GM21825 (cell line): ENCODE results near the gene REXO5.
"Not testable (repeated sequence)": the region's sequence is repeated elsewhere in the genome, so short reads cannot be mapped to it uniquely, and the experiment has no call there.

ENCODE experiments used
- ATAC-seq: cut with Tn5 transposase; IDR thresholded peaks from one replicate; pipeline ENCODE4 v1.9.1; 2021; ENCODE audit warnings: mild to moderate bottlenecking, moderate library complexity; ENCODE audit not compliant: unreplicated experiment

Gene REXO5

DNA sequence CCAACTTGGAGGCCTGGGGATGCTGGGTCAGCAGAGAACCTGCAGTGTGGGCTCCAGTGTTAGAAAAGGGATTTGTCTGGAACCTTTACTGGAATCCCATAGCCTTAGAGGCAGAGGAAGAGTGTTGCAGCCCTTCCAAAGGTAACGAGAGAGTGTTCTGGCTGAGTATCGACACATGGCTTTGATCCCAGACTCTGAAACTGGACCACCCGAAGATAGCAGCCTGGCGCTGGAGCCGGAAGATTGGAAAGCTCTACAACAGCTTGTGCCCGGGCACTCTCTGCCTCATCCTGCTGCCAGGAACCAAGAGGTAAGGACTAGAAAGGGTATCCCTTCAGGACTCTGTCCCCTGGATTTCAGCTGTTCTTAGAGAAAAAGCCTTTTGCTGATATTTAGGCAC, 39.7 kb downstream of the REXO5 start:
- no peak for ATAC-seq

DNA sequence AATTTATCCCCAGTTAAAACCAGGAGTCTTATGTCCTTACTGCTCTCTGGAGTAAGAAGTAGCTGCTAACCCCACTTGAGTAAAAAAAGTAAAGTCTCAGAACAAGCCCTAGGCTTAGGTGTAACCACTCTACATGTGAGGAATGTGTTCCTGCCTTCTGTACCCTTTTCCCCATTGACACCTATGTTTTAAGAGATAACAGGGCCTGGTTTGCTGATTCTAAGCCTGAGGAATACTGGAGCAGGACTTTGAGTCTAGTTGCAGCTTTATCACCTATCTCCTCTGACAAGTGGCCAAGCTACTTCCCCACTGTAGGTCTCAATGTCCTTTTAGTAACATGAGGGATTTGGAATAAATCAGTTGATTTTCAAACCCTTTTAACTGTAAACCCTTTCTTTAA, 40.2 kb downstream of the REXO5 start:
- no peak for ATAC-seq

DNA sequence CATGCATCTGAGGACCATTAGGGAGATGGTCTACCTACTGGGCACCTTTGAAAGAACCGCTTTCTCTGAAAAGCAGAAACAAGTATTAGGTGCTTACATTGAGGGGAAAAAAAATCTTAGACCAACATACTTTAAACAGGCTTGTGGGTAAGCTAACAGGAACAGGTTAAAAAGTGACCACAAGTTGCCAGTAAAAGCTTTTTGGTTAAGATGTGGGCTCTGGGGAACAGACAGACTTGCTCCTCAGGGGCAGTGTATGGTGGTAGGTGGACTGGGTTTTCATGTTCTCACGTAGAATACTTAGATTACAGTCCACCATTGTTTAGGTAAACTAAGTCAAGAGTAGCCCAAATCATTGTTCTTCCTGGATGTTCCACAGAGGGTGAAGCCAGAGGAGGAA, 41.2 kb downstream of the REXO5 start:
- ATAC-seq: no peak

DNA sequence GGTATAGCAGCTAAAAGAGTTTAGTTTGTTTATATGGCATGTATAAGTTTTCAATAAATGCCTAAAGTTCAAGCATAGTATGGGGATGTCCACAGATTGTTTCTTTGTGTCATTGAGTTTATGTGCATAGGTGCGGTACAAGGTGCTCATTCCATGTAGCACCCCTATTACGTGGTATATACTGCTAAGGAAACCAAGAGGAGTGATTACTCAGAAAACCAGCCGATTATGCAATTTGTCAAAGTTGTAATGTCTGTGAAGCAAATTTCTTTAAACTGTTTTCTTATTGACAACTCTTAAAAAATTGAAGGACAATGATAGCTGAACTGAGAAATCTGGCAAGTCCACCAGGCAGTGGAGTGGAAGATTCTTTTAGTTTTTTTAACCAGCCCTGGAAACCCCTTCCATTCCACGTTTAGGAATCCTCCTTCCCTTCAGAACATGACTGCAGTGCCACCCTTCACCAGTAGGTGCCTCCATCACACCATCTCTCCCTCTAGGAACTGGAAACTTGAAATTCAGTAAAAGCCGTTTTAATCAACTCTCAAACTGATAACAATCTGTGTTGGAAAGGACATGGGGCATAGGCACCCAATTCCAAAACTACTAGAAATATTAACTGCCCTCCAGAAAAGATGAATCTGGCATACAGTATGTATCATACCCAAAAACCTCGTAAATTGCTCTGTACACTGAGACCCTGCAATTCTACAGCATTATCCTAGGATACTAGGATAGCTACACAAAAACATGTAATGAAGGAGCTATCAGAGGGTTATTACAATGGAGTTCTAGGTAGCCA, 43.5 kb downstream of the REXO5 start:
- no peak for ATAC-seq

DNA sequence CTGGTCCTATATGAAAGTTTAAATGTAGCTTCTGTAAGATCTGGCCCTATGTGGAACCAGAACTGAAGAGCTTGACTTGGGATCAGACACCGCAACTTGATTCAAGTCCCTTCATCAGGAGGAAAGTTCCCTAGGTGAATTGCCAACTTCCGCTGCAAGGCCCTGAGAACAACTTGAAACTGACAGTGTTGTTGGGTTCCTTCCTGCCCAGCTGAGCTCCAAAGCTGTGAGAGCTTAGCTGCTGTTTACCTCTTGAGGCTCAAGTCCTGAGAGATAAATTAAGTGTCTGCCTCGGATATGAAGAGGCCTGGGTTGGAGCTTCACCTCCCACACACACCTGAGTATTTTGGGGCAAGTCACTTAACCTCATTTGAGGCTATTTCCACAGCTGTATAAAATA, 44.7 kb downstream of the REXO5 start:
- no peak for ATAC-seq

DNA sequence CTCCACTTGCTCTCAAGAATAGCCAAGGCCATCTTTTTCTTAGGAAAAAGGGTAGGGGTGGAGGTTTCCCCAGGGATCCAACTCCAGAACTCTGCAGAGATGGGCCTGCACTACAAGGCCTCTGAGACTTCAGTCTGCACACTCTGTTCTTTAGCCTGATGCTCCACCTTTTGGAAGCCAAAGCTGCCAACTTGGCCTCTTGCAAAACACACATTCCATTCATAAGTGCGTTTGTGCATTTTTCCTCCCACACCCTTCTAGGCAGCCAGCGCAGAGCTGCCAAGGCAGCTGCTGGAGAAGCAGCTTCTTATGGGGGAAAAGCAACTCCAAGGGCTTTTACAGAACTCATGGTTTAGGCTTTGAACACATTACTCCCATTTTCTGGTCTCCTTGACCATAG, 45.3 kb downstream of the REXO5 start:
- ATAC-seq: no peak

DNA sequence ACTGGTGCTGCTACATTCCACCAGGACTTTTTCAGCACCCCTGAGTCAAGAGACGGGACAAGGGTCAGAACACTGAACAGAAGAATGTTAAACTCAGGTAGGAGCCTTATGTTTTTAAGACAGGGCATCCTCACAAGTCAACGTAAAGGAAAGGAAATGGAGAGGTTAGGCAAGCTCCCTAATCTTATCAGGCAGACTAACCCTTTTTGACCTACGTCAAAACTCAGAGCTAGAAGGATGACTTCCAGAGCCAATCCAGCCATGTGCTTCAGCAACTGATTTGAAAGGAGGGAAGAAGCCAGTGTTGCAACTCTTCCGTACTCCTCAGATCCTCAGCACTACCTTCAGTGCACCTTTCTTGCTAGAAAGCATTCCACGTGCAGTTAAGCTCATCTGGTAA, 46.8 kb downstream of the REXO5 start:
- ATAC-seq: no peak

DNA sequence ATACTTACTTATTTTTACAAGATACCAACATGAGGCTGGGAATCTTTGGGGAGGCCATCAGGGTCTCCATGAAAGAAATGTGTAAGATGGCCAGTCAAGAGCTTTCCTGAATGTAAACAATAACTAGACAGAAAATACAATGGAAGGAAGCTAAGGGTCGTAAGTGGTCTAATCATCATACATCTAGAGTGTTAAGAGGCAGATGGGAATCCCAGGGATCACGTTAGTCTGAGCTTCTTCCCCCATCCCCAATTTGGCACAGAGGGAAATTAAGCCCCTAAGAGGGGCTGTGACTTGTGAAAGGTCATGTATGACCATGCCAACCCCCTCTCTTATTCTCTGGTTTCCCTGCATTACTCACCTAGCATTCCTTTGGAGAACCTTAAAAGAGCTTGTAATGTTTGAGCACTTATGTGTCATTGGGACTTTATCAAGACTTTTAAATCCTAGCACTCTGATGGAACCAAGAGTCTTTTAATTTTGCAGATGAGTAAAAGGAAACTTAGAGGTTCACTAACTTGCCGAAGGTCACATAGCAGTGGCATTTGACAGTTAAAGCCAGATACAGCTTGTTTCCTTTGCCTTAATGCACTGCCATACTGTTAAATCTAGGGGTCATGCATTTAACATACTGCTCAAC, 47.8 kb downstream of the REXO5 start:
- ATAC-seq: no peak

DNA sequence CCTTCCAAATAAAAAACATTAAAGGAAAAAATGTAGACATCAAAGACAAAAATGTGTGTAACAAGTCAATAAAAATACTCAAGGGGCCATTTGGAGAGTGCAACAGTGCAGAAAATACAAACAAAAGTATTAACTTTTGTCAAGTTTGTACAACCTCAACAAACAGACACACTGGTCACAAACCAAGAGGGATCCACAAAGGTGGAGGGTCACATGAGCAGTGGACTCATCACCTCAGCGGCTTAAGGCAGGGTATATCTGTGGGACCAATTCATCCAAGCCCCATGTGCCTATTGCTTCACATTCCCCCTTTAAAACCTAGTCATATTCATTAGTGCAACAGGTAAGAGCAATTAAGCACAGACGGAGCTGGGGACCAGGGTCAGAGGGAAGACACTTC, 48.6 kb downstream of the REXO5 start:
- no peak for ATAC-seq

DNA sequence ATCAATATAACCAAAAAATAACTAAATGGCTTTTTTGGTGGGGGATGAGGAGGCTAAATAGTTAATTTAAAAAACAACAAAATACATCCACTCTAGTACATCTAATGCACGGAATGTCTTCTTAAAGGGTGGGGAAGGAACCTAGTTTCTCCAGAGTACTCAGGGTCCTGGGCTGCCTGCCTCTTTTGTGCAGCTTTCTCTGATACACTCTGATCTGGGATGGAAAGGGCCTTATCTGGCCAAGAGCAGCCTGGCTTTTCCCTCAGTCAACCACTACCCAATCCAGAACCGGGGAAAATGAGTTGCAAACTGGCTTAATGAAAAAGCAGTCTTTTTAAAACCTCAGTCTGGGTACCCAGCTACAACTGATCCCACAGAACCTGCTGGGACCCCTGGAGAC, 51.0 kb downstream of the REXO5 start:
- ATAC-seq: no peak

DNA sequence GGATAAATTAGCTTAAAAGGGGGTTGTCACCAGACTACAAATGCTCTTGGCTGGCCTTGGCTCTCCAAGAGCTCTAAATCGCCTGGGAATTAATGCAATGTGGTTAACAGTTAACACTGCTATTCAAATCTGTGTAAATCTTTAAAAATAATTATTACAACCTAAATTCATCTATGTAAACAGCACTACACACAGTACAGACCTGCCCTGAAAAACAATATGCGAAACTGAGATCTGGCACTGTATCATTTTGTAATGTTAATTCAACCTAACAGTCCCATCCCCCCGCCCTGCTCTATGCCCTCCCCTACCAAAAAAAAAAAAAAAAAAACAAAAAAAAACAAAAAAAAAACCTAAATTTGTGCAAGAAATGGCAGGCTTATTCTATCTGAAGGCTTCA, 52.9 kb downstream of the REXO5 start:
- no peak for ATAC-seq

DNA sequence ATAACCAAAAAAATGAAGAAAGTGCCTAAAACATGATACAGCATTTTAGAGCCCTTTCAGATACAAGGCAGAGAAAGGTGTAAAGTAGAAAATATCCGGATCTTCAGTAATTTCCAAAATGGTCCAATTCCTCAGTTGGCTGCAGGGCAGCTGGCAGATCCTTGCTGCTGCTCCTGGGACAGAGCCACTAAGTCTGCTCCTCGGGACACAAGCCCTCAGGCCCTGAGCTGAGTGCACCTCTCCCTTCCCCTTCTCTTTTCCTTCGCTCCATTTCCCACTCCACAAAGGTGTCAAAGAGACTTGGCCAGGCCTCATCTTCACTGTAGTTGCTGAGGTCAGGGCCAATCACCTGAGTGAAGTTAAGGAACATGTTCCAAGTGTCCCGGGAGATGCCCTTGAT, 53.4 kb downstream of the REXO5 start:
- no peak for ATAC-seq

DNA sequence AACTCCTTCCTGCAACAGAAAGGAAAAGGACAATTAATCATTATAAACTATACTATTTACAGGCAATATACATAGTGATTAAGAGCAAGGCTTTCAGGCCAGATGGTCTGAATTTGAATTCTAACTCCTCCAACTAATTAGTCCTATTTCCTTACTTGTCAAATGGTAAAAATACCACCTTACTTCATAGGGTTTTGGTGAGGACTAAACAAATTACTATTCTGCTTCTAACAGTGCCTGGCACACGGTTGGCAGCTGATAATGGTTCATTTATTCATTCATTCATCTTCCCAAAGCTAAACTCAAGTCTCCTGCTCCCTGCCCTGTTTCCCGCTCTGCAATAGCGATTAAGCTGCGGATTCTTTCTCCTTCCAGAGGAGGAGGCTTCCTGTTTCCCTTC, 54.0 kb downstream of the REXO5 start:
- no peak for ATAC-seq

DNA sequence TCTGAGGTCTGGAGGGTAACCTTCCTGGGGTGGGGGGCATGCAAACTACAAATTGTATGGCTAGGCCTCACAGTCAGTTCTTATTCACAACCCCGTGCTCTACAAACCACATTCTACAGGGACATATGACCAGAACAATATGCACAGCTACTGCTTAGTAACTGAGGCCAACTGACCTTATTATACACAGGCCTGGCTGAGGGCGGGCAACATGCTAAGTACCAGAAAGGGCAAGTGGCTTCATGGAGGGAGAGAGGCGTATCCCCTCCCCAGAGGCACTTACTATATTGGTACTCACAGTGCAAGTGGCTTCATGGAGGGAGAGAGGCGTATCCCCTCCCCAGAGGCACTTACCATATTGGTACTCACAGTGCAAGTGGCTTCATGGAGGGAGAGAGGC, 54.7 kb downstream of the REXO5 start:
- not testable (repeated sequence) for ATAC-seq

DNA sequence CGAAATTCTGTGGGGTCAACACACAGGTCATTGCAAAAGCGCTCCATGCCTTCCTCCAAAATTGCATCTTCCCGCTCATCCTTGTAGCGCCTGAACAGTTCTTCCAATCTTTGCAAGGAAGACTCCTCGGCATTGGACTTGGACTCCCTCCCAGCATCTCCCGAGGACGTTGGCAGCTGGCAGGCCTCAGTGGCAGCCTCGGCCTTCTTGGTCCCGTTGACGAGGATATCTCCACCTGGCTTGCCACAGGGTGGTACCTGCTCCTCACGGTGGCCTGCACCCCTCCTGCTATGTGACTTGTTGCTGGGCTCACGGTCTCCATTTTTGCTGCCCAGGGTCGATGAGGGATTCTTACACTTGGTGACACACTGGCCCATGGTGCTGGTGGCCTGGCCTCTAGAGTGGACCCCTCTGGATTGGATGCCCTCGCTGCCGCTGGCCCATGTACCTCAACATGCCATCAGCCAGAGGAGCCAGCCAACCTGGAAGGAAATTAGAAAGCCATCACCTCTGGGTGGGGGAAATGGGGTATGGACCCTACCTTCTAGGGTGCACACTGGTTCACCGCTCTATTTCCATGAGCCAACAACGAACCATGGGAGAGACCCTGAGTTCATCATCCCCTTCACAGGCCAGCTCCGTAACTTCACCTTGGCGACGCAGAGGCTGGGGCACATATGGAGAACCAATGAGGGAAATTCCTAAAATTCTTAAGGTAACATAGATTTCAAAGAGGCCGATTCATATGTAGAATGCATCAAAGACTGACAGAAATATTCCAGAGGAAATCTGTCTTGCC, 56.0 kb downstream of the REXO5 start:
- no peak for ATAC-seq

DNA sequence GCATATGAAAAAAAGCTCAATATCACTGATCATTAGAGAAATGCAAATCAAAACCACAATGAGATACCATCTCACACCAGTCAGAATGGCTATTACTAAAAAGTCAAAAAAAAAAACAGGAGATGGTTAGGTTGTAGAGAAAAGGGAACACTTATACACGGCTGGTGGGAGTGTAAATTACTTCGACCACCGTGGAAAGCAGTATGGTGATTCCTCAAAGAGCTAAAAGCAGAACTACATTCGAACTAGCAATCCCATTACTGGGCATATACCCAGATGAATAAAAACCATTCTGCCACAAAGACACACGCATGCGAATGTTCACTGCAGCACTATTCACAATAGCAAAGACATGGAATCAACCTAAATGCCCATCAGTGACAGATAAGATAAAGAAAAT, 58.0 kb downstream of the REXO5 start:
- not testable (repeated sequence) for ATAC-seq

DNA sequence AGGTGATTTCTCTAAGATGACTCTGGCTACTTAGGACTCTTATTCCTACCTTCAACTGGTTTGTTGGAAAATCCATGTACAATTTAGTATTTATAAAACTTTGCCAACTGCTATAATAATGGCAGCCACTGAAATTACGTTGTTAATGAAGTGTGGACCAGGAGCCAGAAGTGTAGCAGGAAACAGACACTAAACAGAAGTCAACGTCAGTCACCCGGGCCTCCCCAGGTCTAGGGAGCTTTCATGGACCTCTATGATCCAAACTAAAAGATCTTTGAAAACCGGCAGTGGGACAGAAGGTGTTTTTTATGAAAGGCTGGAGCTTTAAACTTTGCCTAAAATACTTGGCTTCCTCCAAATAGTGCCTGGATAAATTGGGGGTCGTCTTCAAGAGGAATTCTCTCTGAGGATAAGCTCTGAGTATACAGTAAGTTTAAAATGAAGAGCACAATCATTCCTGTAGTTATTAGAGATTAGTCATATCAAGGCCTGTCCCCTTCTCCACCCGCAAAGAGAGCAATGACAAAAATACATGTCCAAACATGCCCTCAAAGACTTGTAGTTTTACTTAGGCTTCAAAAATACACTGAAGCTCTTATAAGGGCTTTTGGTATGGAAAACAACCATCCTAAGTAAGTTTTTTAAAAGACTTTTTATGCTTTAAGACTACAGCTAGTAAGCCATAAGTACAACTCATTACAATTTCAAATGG, 59.2 kb downstream of the REXO5 start:
- peak; percentile 68 for ATAC-seq

DNA sequence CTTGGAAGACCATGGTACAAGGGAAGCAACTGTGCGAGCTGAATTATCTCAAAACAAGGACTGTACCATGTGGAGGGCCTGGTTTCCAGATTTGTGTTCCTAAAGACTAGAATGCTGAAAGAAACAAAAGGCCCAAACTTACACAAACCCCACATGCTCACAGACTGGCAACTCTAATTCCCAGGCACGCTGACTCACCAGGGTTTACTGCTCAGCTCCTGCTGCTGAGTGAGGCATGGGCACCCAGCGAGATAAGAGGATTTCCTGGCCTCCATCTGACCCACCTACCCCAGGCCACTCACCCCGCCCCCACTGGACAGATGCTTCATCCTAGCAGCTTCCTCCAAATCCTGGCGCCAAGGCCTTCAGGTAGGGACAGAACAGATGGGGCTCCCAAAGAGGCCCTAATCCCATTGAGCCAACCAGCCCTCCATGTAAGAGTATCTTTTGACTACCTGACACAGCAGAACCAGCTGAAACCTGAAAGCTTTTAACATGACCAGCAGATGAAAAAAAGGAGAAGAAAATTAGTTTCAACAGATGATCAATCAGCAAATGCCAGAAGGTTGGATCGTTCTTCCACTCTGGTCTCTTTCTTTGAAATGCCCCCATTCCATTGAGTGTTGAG, 59.9 kb downstream of the REXO5 start:
- no peak for ATAC-seq

DNA sequence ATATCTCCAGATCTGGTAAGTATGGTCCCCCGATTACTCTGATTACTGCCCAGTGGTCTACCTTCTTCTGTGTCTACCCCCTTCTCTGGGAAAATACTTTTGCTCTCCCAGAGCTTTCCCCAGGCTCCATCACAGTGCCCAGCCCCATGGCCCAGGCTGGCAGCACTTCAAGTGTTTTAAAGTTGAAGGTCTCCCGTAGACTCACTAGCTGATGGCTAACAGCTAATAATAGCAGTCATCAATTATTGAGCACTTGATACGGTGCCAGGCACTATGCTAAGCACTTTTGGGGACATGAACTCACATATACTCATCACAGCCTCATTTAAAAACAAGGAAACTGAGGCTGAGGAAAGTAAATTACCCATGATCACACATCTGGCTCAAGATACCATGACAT, 60.5 kb downstream of the REXO5 start:
- ATAC-seq: no peak

DNA sequence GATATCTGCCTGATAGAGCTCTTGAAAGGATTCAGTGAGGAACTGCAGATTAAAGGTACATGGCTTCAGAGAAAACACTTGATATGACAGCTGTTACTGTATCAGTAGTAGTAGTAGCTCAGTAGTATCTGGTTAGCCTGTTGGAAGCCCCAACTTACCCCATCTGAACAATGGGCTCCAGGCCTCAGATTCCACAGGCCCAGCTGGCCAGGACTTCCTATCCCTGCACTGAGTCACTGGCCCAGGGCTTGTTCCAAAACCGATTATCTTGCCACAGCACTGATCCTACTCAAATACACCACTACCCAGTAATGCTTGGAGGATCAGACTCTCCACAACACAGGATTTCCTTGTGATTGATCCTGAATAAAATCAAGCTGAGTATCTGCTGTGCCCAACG, 61.3 kb downstream of the REXO5 start:
- no peak for ATAC-seq

DNA sequence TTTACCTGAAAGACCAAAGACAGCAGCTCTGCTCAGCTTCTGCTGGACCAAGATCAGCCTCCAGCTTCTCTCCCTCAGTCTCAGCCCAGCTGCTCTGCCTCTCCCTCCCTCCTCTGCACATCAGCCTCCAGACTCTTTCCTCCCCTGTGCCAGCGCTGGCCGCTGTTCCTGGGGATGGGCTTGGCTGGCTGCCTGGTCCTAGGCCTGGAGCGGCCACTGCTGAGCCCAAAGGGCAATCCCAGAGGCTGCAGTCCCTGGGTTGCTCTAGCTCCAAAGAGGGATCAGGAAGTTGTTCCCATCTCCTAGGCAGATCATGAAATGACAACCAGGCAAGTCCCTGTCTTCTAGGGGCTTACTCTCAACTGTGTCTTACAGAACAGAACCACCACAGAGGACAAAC, 62.6 kb downstream of the REXO5 start:
- no peak for ATAC-seq
